Natural killer cell (primary cell): ENCODE results near the gene OCIAD2. TPM values are rescaled to one million over a fixed set of nuclear protein-coding genes. Genes with fewer than 3 reads are reported as not detected.

Source experiments
- ATAC-seq, 3 donors: fragments of 150-1000 bp in 2 of 3; fragments of 200-7000 bp in 1 of 3; cut with Tn5 transposase; 1 replicate in 1 of 3; 2 replicates in 2 of 3; pipeline ENCODE4 v1.10.0; 2021; ENCODE audit warnings: mild to moderate bottlenecking in 2 of 3, moderate library complexity in 2 of 3
- DNase-seq, 2 donors: peaks; one replicate each; pipeline versions ENCODE4 v3.0.0 to v3.0.0-alpha.2; 2013 to 2021; ENCODE audit warnings: mixed read lengths in 1 of 2
- H3K27ac ChIP-seq: one replicate; pipeline ENCODE4 v1.5.1; 2013; ENCODE audit warnings: mild to moderate bottlenecking, low read length
- H3K27me3 ChIP-seq: one replicate; pipeline ENCODE4 v1.6.1; 2013; ENCODE audit warnings: low read length; ENCODE audit not compliant: control insufficient read depth, insufficient read depth
- H3K36me3 ChIP-seq: one replicate; pipeline ENCODE4 v1.6.1; 2013; ENCODE audit warnings: low read length; ENCODE audit not compliant: control insufficient read depth, insufficient read depth
- H3K4me1 ChIP-seq: one replicate; pipeline ENCODE4 v1.6.1; 2013; ENCODE audit warnings: low read length; ENCODE audit not compliant: control insufficient read depth, insufficient read depth
- H3K4me3 ChIP-seq: one replicate; pipeline ENCODE4 v1.5.1; 2013; ENCODE audit warnings: low read length
- H3K9me3 ChIP-seq: one replicate; pipeline ENCODE4 v1.6.1; 2013; ENCODE audit warnings: low read length; ENCODE audit not compliant: control insufficient read depth, insufficient read depth
- H3K27ac Mint-ChIP-seq, 2 donors: one replicate each; pipeline ENCODE4 v1.8.0; 2022; ENCODE audit warnings: mild to moderate bottlenecking in 2 of 2, mixed read lengths in 2 of 2, moderate library complexity in 1 of 2
- H3K27me3 Mint-ChIP-seq, 2 donors: one replicate each; pipeline ENCODE4 v1.8.0; 2022; ENCODE audit warnings: low read depth in 2 of 2, mixed read lengths in 2 of 2
- H3K36me3 Mint-ChIP-seq: one replicate; pipeline ENCODE4 v1.8.0; 2022; ENCODE audit warnings: mixed read lengths
- H3K4me1 Mint-ChIP-seq, 2 donors: one replicate each; pipeline ENCODE4 v1.8.0; 2022; ENCODE audit warnings: mixed read lengths in 2 of 2
- H3K4me3 Mint-ChIP-seq: one replicate; pipeline ENCODE4 v1.8.0; 2022; ENCODE audit warnings: mild to moderate bottlenecking, moderate library complexity, mixed read lengths
- H3K9me3 Mint-ChIP-seq, 2 donors: one replicate each; pipeline ENCODE4 v1.8.0; 2022; ENCODE audit warnings: mixed read lengths in 2 of 2
- WGBS: methylation state at CpG from one replicate; pipeline ENCODE4 v1.1.7; 2013; ENCODE audit warnings: missing lambda C conversion rate; ENCODE audit not compliant: insufficient coverage; 5-methylcytosine and 5-hydroxymethylcytosine counted together
- intact Hi-C: fragments of 100-400 bp; cut with micrococcal nuclease; formaldehyde crosslinking; loops from one replicate; pipeline ENCODE4 v1.14.2; 2022
- total RNA-seq, 4 donors: library from RNA; stranded (reverse); fragments of 120-200 nt in 1 of 4; gene quantifications; one replicate each; pipeline versions ENCODE4 v1.2.3 to v1.2.4, GENCODE V29; 2013 to 2022
- TF ChIP-seq, protein P1 (sequence below): fragments of 200-600 bp; IDR thresholded peaks from one replicate; pipeline ENCODE4 v1.8.0; 2022; ENCODE audit warnings: antibody characterized with exemption

Gene OCIAD2
- total RNA-seq, 3 donors from 2014 or later (not counting 1 experiment from before 2014, with no cell fraction given) = 25.8 to 34.3 (median 26.1) TPM

DNA sequence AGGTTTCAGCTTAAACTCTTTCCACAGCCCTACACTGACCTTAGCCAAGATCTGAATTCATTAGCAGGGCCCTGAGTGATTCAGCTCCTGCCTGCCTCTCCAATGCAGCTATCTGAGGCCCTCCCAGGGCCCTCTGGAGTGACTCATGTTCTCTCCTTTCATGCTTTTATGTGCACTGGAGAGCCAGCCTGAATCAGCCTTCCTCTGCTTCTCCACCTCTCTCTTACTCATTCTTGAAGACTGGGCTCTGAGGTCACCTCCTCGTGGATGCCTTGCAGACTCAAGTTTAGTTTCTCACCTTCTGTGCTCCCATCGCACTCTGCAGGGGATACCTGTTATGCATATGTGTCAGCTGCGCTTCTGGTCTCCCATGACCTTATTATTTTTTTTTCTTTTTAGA, 3.1 kb upstream of the OCIAD2 start:
- H3K4me1 ChIP-seq = peaks cover 15% of the 10 kb centered on the region
- no peak overlapping the region for H3K4me3 ChIP-seq
- no peaks in the 10 kb centered on the region for H3K27me3 ChIP-seq
- no peaks in the 10 kb centered on the region for H3K9me3 ChIP-seq
- Mint-ChIP-seq H3K27ac (no peak overlapping the region), H3K4me3 (no peak overlapping the region), H3K27me3 (no peaks in the 10 kb centered on the region), H3K4me1 (peaks cover 20 to 23% of the 10 kb centered on the region in 2 donors), H3K36me3 (no peaks in the 10 kb centered on the region), H3K9me3 (no peaks in the 10 kb centered on the region)
- TF ChIP-seq, protein P1, sequence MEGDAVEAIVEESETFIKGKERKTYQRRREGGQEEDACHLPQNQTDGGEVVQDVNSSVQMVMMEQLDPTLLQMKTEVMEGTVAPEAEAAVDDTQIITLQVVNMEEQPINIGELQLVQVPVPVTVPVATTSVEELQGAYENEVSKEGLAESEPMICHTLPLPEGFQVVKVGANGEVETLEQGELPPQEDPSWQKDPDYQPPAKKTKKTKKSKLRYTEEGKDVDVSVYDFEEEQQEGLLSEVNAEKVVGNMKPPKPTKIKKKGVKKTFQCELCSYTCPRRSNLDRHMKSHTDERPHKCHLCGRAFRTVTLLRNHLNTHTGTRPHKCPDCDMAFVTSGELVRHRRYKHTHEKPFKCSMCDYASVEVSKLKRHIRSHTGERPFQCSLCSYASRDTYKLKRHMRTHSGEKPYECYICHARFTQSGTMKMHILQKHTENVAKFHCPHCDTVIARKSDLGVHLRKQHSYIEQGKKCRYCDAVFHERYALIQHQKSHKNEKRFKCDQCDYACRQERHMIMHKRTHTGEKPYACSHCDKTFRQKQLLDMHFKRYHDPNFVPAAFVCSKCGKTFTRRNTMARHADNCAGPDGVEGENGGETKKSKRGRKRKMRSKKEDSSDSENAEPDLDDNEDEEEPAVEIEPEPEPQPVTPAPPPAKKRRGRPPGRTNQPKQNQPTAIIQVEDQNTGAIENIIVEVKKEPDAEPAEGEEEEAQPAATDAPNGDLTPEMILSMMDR = no peak
- ATAC-seq (no peak), DNase-seq (no peak)
- H3K27ac ChIP-seq = no peak overlapping the region
- H3K36me3 ChIP-seq = no peaks in the 10 kb centered on the region
- intact Hi-C loops = no loop called here
- WGBS = 80% methylated on average over 3 of the region's 3 CpGs

DNA sequence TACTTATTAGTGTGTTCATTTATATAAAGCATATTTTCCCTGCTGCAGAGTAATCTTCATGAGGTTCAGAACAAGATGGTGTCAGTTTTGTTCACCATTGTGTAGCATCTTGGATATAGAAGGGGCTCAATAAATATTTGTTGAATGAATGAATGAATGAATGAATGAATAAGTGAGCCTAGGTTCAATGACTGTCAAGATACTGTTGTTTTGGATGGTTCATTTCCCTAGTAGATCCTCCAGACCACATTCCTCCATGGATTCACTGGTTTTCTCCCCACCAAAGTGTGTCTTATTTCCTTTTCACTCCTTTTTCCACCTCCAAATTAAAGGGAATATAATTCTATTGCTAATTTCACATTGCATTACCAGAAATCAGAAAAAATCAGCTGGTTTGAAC, 2.1 kb upstream of the OCIAD2 start:
- H3K9me3 ChIP-seq = no peaks in the 10 kb centered on the region
- Mint-ChIP-seq H3K4me1 (peaks cover 23 to 26% of the 10 kb centered on the region in 2 donors), H3K36me3 (no peaks in the 10 kb centered on the region), H3K27me3 (no peaks in the 10 kb centered on the region), H3K27ac (no peak overlapping the region), H3K9me3 (no peaks in the 10 kb centered on the region), H3K4me3 (peak overlapping the region; percentile 54)
- peaks cover 15% of the 10 kb centered on the region for H3K4me1 ChIP-seq
- no peaks in the 10 kb centered on the region for H3K27me3 ChIP-seq
- TF ChIP-seq, protein P1 = no peak
- no peak for DNase-seq
- no peak overlapping the region for H3K27ac ChIP-seq
- intact Hi-C loops = no loop called here
- H3K4me3 ChIP-seq = no peak overlapping the region
- H3K36me3 ChIP-seq = peaks cover 3% of the 10 kb centered on the region
- no peak for ATAC-seq

DNA sequence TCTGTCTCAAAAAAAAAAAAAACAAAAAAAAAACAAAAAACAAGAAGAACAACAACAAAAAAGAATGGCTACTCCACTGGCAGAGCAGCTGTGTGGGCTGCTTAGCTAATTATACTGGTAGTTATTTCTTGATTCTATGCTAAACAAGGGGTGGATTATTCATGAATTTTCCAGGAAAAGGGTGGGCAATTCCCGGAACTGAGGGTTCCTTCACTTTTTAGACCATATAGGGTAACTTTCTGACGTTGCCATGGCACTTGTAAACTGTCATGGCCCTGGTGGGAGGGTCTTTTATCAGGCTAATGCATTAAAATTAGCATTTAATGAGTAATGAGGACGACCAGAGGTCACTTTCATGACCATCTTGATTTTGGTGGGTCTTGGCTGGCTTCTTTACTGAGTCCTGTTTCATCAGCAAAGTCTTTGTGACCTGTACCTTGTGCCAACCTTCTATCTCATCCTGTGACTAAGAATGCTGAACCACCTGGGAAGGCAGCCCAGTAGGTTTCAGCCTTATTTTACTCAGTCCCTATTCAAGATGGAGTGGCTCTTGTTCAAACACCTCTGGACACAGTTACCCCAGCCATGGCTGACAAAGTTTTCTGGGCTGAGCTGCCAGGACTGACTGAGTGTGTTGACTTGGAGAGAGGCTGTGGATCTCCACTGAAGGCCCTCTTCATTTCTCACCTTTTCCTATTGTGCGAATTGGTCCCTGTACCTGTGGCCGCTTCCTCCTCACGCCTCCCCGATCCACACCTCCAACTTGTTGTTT, 1.3 kb upstream of the OCIAD2 start:
- Histone ChIP-seq H3K27me3 (no peaks in the 10 kb centered on the region), H3K27ac (no peak overlapping the region), H3K9me3 (no peaks in the 10 kb centered on the region), H3K4me3 (no peak overlapping the region), H3K4me1 (peaks cover 15% of the 10 kb centered on the region), H3K36me3 (peaks cover 6% of the 10 kb centered on the region)
- Mint-ChIP-seq H3K27ac (no peak overlapping the region), H3K9me3 (no peaks in the 10 kb centered on the region), H3K27me3 (no peaks in the 10 kb centered on the region), H3K4me3 (peak overlapping the region; percentile 54), H3K4me1 (peaks cover 23 to 26% of the 10 kb centered on the region in 2 donors), H3K36me3 (no peaks in the 10 kb centered on the region)
- no peak for ATAC-seq
- no peak for DNase-seq
- TF ChIP-seq, protein P1 = no peak
- 93% methylated on average over 7 of the region's 7 CpGs for WGBS
- intact Hi-C loops = no loop called here
